ENCODE data around the gene JUNB. TPM values are rescaled to one million over a fixed set of nuclear protein-coding genes. Genes with fewer than 3 reads are reported as not detected.
A peak's percentile ranks its signal among the peaks of the same experiment; 100 is the strongest.

JUNB gene
- total RNA-seq, 1 experiment from 2014 or later: 16.4 TPM

- no peaks in the 10 kb centered on the region for H3K27me3 ChIP-seq (replicated peaks; ENCODE audit: control insufficient read depth, insufficient read depth, low read length)
- no peaks in the 10 kb centered on the region for H3K9me3 ChIP-seq
- TF ChIP-seq CTCF (IDR thresholded peaks at IDR 0.05; ENCODE audit: insufficient read depth in 1 of 2, low read depth in 1 of 2, low read length in 1 of 2, severe bottlenecking in 1 of 2, unreplicated experiment in 1 of 2): no peak
- H3K4me1 ChIP-seq: peaks cover 18% of the 10 kb centered on the region
- H3K4me1 Mint-ChIP-seq (ENCODE audit: low read depth, unreplicated experiment): peaks cover 14% of the 10 kb centered on the region
- H3K4me3 Mint-ChIP-seq (ENCODE audit: unreplicated experiment): peak overlapping the region; percentile 63
- no peak for DNase-seq
- no peaks in the 10 kb centered on the region for H3K36me3 ChIP-seq (ENCODE audit: control insufficient read depth, insufficient read depth, low read length)
- H3K27ac Mint-ChIP-seq (ENCODE audit: unreplicated experiment): no peak overlapping the region
- peaks cover 18% of the 10 kb centered on the region for H3K27me3 Mint-ChIP-seq (ENCODE audit: insufficient read depth, unreplicated experiment)
- H3K4me3 ChIP-seq (ENCODE audit: low read depth, low read length): no peak overlapping the region
- intact Hi-C loops (cut with micrococcal nuclease; ENCODE audit: unreplicated experiment): loop anchor here (5.0 kb wide), 1 partner anchor 34 kb away; the partner anchor contains the start of genes PRDX2 and THSD8
- peaks cover 11% of the 10 kb centered on the region for H3K36me3 Mint-ChIP-seq (ENCODE audit: insufficient read depth, unreplicated experiment)
- POLR2A ChIA-PET: no interaction called here
- CTCF ChIA-PET: no interaction called here
- BruUV-seq (replicated peaks): no TSS peak
- no peaks in the 10 kb centered on the region for H3K9me3 Mint-ChIP-seq (ENCODE audit: unreplicated experiment)
Observed at GRCh38 chr19:12836529-12836863, 45.2 kb downstream of the JUNB start.

- H3K27me3 Mint-ChIP-seq (ENCODE audit: insufficient read depth, unreplicated experiment): peaks cover 18% of the 10 kb centered on the region
- Histone ChIP-seq H3K9me3 (no peaks in the 10 kb centered on the region), H3K4me1 (peaks cover 18% of the 10 kb centered on the region), H3K27me3 (replicated peaks; ENCODE audit: control insufficient read depth, insufficient read depth, low read length) (no peaks in the 10 kb centered on the region), H3K36me3 (ENCODE audit: control insufficient read depth, insufficient read depth, low read length) (no peaks in the 10 kb centered on the region), H3K4me3 (ENCODE audit: low read depth, low read length) (no peak overlapping the region)
- ChIA-PET CTCF (interaction anchor here (0.7 kb wide), 1 partner anchor 60 kb away, joined by 3 read pairs; no protein-coding TSS in a partner anchor), POLR2A (no interaction called here)
- intact Hi-C loops (cut with micrococcal nuclease; ENCODE audit: unreplicated experiment): loop anchor here (5.0 kb wide), 1 partner anchor 35 kb away; the partner anchor contains the start of genes PRDX2 and THSD8
- H3K4me3 Mint-ChIP-seq (ENCODE audit: unreplicated experiment): no peak overlapping the region
- DNase-seq: no peak
- H3K9me3 Mint-ChIP-seq (ENCODE audit: unreplicated experiment): no peaks in the 10 kb centered on the region
- no TSS peak for BruUV-seq (replicated peaks)
- peaks cover 11% of the 10 kb centered on the region for H3K36me3 Mint-ChIP-seq (ENCODE audit: insufficient read depth, unreplicated experiment)
- no peak for TF ChIP-seq CTCF (IDR thresholded peaks at IDR 0.05; ENCODE audit: insufficient read depth in 1 of 2, low read depth in 1 of 2, low read length in 1 of 2, severe bottlenecking in 1 of 2, unreplicated experiment in 1 of 2)
- peaks cover 14% of the 10 kb centered on the region for H3K4me1 Mint-ChIP-seq (ENCODE audit: low read depth, unreplicated experiment)
- H3K27ac Mint-ChIP-seq (ENCODE audit: unreplicated experiment): no peak overlapping the region
Observed at GRCh38 chr19:12837225-12837624, 45.9 kb downstream of the JUNB start.

- BruUV-seq (replicated peaks): no TSS peak
- Mint-ChIP-seq H3K27me3 (ENCODE audit: insufficient read depth, unreplicated experiment) (peaks cover 15% of the 10 kb centered on the region), H3K36me3 (ENCODE audit: insufficient read depth, unreplicated experiment) (peaks cover 6% of the 10 kb centered on the region), H3K27ac (ENCODE audit: unreplicated experiment) (no peak within 1 kb of the TSS), H3K9me3 (ENCODE audit: unreplicated experiment) (no peaks in the 10 kb centered on the region), H3K4me3 (ENCODE audit: unreplicated experiment) (peak within 1 kb of the TSS; percentile 75), H3K4me1 (ENCODE audit: low read depth, unreplicated experiment) (peaks cover 8% of the 10 kb centered on the region)
- Histone ChIP-seq H3K4me1 (peaks cover 14% of the 10 kb centered on the region), H3K4me3 (ENCODE audit: low read depth, low read length) (peak within 1 kb of the TSS; percentile 45), H3K36me3 (ENCODE audit: control insufficient read depth, insufficient read depth, low read length) (no peaks in the 10 kb centered on the region), H3K27me3 (replicated peaks; ENCODE audit: control insufficient read depth, insufficient read depth, low read length) (no peaks in the 10 kb centered on the region), H3K9me3 (no peaks in the 10 kb centered on the region)
- peak in 1 of 2 experiments; percentile 74 for DNase-seq
- CTCF ChIA-PET: interaction anchor here (0.6 kb wide), 1 partner anchor 10 kb away, joined by 3 read pairs; no protein-coding TSS in a partner anchor
- intact Hi-C loops (cut with micrococcal nuclease; ENCODE audit: unreplicated experiment): loop anchor here (5.0 kb wide), 1 partner anchor 36 kb away; the partner anchor contains the start of genes PRDX2 and THSD8
- peak in 1 of 2 experiments; percentile 61 for TF ChIP-seq CTCF (IDR thresholded peaks at IDR 0.05; ENCODE audit: insufficient read depth in 1 of 2, low read depth in 1 of 2, low read length in 1 of 2, severe bottlenecking in 1 of 2, unreplicated experiment in 1 of 2)
- POLR2A ChIA-PET: no interaction called here
Observed at GRCh38 chr19:12838182-12838885, 47.0 kb downstream of the JUNB start, which contains the start of gene MAST1. TSS of gene MAST1 (plus strand) at chr19:12838515. CDS start at chr19:12838573, 58 bp downstream.
